HG02798 (cell line): ENCODE data around the gene MYADML2.

Source experiments
- ATAC-seq: cut with Tn5 transposase; IDR thresholded peaks from one replicate; pipeline ENCODE4 v1.9.1; 2021; ENCODE audit warnings: mild to moderate bottlenecking; ENCODE audit not compliant: unreplicated experiment, poor library complexity

Gene MYADML2

DNA sequence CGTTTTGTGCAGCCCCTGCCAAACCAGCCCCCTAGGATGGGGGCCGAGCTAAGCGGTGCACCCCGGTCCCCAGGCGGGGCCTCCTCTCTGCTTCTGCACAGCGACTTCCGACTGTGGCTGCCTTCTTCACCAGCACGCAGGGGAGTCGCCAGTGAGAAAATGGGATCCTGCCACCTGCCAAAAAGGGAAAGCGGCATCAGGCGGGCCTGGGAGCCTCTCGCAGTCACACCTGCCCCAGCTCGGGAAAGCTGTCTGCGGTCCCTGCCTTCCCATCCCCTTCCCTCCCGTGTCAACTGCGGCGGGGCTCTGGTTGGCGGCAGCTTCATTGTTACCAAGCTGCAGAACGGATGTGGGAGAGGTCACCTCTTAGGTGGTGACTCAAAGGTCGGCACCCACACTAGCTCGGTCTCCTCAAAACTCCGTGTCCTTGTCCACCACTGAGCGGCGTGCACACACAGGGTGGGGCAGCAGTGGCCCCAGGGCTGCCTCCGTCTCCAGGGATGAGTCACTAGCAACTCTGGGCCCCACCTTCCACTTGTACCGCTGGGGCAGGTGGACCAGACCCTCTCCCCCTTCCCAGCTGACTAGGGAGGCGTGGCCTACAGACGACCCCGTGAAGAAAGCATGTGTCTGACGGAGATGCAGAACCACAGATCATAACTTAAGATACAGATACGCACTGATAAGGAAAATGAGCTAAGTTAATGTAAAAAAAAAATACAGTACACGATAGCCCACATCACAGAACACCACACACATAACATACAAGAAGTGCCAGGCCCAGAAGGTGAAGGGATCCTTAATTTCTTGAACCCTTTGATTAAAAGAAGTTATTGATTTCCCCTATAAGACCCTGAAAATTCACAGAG, 34.4 kb downstream of the MYADML2 start:
- ATAC-seq: no peak

DNA sequence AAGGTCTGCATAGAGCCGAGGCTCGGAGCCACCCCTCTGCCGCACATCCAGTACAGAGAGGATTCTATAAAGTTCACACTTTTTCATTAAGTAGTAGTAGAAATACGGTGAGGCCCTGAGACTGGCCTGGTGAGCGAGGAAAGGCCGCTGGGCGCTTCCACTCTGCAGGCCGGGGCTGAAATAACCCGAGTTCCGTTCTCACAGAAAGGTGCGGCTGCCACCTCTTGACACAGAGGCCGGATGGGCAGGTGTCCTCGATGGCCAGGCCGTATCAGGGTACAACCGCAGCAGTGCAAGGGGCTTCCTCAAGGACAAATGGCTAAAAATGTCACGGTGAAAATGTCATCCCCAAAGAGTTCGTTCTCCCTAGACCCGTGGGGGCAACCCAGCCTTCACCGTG, 35.1 kb downstream of the MYADML2 start:
- no peak for ATAC-seq

DNA sequence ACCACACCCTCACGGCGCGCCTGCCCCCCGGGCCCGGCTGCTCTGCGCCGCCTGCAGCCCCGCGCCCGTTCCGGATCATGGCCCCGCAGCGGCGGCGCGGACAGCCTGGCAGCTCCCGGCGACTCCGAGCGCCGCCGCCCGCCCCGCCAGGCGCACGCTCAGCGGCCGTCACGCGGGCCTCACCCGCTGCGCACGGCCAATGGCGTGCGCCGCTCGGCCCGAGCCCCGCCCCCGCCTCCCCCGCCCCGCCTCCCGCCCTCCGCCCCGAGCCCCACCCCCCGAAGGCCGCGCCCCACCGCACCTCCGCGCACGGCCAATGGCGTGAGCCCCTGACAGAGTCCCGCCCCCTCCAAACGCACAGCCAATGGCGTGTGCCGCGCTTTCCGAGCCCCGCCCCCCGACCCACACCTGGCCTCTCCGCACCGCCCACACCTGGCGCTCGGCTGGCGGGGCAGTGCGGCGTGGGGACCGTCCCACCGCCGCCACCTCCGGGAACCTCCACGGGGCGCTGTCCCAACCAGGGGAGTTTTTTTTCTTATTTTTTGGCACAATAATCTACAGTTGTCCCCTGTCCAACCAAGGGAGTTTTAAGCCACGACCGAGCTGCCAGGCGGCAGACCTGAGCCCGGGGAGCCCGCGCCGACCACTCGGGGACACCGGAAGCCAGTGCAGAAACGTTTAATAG, 35.6 kb downstream of the MYADML2 start, which contains the start of gene PCYT2:
TSS of gene PCYT2 (minus strand) at position 123 of the 685 bp plus-strand sequence. CDS start at position 79, 44 bp downstream.
- peak; percentile 84 for ATAC-seq

DNA sequence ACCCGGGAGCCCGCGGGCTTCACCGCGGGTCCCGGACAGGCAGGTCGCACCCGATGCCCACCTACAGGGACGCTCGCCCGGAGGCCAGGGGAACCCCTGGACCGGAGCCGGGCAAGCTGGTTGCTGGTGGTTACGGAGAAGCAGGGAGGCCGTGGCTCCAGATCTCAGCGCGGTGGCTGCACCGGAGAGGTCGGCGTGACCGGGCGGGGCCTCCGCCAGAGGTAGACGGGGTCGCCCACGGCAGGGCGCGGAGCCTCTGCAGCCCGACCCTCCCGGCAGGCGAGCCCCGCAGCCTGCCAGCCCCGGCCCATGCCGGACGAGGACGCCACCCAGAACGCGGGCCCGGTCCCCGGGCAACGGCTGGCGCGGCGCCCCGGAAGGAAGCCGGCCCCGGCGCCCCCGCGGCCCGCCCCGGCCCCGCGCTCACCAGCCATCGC, 36.2 kb downstream of the MYADML2 start:
- peak; percentile 34 for ATAC-seq

DNA sequence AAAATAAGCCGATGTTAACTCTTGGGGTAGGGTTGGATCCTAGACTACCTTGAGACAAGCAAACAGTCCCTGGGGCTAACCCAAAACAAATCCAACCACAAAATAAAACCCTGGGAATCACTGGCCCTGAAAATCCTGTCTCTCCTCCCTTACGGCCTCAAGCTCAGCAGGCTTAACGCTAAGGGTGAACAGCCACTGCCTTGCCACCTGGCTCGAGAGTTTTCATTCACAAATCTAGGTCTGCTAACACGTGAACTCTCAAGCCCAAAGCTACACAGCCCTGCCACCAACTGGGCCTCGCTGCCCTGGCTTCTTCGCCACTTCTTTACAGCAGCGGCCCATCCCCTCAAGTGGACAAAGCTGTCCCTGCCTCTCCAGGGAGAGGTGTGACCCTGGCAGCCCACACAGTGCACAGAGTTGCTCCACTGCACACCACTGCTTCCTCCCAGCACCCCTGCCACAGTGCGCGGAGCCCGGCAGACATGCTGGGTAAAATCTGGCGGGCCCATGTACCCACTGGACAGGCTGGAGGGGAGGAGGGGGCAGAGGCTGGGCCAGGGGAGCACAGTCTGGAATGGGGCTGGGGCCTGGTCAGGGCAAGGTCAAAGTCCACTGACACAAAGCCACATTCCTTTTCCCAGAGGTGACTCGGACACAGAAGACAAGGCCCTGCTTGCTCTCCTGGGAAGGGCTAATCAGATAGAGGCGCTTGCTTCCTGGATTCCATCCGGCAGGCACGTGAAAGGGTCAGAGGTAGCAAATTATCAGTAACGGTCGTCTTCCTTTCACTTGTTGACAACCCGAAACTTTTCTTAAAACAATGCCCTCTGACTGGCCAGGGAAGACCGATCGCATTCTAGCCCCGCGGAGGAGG, 36.8 kb downstream of the MYADML2 start:
- ATAC-seq: no peak

DNA sequence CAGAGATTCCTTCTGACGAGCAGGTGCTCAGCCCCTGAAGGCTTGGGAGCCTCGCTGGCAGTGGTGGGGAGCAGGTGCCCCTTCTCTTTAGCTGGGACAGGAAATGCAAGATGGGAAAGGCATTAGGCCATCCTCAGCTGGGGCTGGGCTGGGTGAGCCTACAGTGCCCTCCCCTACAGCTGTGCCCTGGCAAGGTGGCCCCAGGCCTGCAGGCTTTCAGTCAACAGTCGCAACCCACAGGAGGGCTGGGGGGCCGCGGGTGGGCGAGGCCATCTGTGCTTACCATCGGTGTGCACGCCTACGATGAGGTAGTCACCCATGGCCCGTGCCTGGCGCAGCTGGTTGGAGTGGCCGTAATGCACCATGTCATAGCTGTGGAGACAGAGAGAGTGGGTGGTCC, 37.8 kb downstream of the MYADML2 start:
- no peak for ATAC-seq

DNA sequence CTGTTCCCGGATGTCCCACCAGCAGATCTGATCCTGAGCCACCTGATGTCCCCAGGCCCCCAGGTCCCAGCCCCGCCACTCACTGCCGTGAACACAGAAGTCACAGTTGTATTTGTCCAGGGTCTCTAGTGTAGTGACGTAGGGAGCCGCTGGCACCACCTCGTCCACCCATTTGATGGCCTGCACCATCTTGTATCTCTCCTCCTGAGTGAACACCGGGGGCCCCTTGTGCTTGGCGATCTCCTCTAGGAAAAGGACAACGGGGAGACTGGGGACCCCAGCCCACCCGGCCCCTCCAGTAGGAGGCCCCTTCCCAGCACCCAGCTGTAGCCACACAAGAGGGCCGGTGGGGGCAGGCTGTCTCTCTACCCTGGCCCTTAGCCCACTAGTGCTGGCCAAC, 38.2 kb downstream of the MYADML2 start:
- ATAC-seq: no peak

DNA sequence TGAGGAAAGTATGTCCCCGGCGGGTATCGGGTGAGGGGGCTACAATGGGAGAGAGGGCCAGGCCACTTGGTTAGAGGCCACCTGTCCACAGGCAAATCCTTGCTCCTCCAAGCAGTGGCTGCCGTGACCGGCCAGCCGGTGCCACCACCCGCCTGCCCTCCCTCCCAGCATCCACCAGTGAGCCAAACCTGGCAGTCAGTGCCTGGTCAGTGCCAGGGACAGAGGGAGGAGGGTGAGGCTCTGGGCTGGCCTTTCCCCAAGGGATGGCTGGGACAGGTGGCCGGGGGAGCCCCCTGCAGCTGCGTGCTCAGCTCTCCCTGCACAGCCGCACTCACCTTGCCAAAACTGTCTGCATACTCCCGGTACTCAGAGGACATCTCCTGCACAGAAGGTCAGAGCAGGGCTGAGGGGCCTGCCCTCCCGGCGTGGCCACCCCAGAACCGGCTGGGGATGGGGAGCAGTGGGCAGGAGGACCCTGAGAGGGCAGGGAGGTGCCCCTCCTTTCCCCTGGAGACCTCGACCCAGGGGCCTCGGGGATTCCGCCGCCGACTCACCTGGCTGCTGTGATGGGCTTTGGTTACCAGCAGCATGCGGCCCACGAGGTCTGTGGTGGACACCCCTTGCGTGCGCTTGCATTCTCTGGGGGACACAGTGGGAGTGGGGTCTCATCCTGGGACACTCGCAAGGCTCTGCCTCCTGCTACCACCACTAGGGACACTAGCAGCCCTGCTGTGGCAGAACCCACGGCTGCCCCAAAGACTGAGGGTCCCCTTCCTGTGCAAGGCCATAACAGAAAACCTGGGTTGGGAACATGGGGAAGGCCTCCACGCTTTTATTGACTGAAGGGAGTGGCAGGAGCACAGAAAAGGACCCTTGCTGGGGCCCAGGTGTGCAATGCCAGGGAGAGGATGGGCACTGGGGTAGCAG, 39.6 kb downstream of the MYADML2 start:
- no peak for ATAC-seq

DNA sequence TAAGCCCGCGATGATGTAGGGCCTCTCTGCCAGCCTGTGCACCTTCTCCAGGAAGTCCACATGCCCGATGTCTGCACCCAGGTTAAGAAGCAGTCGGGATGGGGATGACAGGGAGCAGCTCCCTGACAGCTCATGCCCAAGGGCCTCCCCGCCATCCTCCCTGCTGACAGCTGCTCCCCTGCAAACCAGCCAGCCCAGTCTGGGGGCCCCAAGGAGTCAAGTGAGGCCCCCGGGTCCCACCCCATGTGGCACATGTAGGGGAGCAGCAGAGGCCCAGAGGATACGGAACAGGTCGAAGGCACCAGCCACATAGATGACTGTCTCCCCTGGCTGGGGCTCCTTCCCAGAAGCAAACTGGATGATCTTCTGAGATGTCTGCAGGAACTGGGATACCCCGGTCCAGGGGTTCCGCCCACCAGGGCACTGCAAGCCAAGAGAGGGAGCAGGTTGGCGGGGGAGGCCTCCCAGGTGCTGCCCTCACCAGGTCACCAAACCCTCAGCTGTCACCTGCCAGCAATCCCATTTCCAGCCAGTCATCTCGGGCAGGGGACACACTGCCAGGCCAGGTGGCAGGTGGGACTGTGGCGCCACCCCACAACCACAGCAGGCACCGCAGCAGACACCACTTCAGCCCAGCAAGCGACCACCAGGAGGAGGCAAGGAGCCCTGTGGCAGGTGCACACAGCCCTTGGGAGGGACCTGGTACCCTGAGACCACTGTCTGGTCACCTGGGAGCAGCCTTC, 40.4 kb downstream of the MYADML2 start:
- no peak for ATAC-seq

DNA sequence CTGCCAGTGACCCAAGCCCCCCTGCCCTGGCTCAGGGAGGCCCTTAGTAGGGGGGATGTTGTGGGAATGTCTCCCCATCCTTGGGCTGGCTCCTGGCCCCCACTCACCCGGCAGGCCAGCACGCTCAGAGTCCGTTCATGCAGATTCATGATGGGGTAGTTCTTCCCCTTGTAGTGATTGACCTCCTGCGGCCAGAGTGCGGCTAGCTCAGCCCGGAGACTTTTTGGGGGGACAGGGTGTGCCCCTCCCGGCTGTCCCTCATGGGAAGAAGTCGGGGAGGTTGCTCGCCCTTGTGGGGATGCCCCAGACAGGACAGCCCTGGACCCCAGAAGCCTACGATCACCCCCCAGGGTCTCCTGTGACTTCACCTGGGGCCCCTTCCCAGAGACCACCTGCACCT, 41.0 kb downstream of the MYADML2 start:
- ATAC-seq: no peak

DNA sequence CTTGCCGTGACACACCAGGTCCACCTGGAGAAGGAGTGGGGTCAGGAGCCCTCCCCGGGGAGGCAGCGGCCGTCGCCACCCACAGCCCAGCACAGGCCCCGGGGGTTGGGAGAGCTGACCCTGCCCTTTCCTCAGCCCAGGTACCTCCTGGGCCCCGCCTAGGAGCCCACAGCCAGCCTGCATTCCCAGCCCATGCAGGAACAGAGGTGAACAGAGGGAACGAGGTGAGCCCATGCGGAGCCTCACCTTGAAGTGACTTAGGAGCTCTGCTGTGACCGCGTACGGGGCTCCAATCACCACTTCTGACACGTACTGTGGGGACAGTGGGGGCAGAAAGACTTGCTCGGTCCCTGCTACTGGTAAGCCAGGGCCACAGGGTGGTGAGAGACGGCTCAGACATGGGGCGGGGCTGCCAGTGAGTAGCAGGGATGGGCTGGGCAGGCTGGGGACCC, 41.6 kb downstream of the MYADML2 start:
- no peak for ATAC-seq

DNA sequence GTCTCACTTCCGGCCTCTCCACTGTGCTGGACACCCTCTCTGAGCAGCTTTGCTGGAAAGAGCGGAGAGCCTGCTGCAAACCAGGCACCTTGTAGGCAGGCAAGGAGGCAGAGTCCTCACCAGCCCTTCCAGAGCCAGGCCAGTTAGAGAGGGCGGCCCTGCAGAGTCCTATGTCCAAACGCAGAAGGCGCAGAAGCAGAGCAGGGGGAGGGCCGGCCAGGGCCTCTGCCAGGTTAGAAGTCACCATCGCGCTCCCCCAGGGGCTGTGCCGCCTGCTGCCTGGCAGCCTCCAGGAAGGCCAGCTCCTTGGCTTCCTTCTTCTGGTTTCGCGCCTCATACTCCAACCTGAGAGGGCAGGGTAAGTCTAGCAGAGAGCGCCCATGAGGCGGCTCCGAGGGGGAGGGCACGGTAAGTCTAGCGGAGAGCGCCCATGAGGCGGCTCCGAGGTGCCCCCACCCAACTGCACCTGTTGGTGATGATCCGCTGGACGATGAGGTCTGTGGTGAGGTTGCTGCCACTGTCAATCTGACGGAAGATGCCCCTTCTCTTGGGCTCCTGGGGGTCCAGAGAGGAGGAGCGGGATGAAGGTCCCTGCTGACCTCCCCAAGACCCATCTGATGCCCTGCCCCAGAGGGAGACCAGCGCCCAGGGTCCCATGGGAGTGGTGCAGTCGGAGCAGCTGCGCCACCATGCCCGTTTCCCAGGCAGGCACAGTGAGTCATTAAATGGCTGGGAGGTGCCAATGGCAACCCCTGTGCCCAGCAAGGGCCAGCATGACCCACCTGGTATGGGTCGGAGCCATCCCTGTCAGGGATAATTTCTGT, 42.2 kb downstream of the MYADML2 start:
- no peak for ATAC-seq

DNA sequence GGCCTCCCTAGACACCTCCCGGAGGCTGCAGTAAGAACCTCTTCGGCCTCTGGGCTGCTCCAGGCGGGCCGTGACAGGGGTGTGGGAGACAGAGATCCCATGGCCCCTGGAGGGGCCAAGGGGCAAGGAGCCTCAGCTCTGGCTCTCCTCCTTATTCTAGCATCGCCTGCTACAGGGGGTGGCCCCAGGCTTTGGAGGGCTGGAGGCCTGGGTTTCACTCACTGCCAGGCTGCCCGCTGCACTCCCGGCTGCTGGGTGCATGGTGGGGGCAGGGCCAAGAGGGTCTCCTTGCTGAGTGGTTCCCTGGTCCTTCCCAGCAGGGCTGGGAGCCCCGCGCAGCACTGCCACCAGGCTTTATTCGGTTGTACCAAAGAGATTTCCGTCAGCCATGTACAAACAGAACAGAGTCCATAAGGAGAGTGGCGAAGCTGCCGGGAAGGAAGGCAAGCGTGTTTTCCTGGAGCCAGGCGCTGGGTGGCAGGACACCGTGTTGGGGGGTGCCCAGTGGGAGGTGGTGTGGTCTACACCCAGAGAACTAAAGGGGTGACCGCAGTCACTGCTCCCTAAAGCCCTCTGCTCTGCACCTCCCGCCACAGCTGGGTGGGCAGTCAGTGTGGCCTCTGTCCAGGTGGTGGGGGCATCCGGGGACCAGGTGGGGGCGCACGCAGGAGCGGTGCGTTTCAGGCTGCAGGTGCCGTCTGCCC, 43.0 kb downstream of the MYADML2 start:
- no peak for ATAC-seq

DNA sequence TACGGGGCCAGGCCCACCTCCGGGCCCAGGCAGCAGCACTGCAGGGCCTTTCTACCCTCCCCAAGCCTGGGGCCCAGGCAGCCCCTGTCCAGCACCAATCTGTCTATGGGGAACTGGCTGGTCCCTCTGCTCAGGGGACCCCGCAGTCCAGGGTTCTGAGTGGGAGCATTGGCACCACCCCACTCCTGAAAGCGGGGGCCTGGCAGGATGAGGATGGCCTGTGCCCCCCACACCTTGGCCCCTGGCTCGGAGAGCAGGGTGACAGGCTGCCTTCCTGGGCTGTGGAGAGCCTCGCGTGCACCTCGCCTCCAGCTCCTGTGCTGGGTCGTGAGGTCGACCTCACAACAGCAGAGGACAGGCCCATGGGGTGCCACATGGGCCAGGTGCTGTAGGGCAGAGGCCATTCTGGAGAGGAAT, 43.6 kb downstream of the MYADML2 start:
- no peak for ATAC-seq

DNA sequence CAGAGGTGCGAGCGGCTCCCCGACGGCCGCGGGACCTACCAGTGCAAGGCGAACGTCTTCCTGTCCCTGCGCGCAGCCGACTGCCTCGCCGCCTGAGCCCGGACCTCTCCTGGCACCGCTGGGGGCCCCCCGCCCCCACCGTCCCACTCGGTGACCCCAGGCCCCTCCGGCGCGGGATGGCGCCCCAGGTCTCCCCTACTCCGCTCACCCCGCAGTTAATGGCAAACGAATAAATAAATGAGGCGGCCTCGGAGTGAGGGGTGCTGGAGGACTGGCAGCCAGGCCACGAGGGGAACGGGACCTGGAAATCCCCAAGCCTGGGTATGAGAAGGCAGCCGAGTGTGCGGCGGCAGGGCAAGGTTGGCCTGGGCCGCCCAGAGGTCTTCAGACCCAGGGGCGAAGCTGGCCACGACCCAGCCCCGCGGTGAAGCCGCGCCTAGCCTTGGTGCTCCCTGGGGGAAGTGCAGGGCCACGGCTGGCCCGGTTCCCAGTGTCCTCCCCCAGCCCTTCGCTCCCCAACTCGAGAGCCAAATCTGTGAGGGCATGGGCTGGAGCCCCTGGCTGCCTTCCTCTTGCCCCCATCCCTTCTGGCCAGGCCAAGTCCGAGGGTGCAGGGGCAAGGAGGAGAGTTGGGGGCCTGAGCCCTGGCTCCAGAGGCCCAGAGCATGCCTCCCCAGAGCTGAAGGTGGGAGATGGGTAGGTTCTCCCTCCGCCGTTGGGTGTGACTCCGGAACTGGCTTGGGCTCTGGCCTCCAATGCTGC, 44.2 kb downstream of the MYADML2 start:
- ATAC-seq: no peak

DNA sequence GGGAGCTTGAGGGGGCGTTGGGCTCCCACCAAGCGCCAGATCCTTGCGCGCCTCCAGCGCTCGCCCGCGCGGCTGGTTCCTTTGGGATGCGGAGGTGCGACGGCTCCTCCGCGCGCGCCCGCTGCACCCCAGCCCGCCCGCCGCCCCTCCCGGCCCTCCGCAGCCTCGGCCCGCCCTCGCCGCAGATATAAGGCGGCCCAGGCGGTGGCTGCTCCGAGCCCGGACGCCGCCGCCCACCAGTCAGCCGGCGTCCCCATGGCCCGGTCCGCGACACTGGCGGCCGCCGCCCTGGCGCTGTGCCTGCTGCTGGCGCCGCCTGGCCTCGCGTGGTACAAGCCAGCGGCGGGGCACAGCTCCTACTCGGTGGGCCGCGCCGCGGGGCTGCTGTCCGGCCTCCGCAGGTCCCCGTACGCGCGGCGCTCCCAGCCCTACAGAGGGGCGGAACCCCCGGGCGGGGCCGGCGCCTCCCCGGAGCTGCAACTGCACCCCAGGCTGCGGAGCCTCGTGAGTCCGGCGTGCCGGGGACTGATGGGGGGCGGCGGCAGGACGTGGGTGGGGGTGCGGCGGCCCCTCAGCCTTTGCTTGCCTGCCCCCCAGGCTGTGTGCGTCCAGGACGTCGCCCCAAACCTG, 44.9 kb downstream of the MYADML2 start, which contains the start of gene NPB:
TSS of gene NPB (plus strand) at position 216 of the 630 bp plus-strand sequence. CDS start at position 256, 40 bp downstream.
- no peak for ATAC-seq
